ENCODE data around the gene HPS3. TPM values are rescaled to one million over a fixed set of nuclear protein-coding genes. Genes with fewer than 3 reads are reported as not detected.
"Not testable (repeated sequence)": the region's sequence is repeated elsewhere in the genome, so short reads cannot be mapped to it uniquely, and the experiment has no call there.

Gene HPS3
- total RNA-seq, 4 donors from 2014 or later = 23.0 to 27.9 (median 24.4) TPM

- Histone ChIP-seq H3K9me3 (no peaks in the 10 kb centered on the region), H3K36me3 (no peaks in the 10 kb centered on the region), H3K27me3 (no peaks in the 10 kb centered on the region), H3K4me1 (peaks cover 0 to 4% of the 10 kb centered on the region in 2 donors), H3K4me3 (replicated peaks in 1 of 3) (no peak overlapping the region), H3K27ac (no peak overlapping the region)
- intact Hi-C loops (cut with DNase I) = no loop called here
- WGBS, 2 donors = 75 to 80% methylated on average over 2 of the region's 2 CpGs
- no peak for DNase-seq
- TF ChIP-seq POLR2A (IDR thresholded peaks at IDR 0.05) (no peak), CTCF (IDR thresholded peaks at IDR 0.05) (no peak)
Observed at GRCh38 chr3:149188494-149188893, 59.1 kb downstream of the HPS3 start.

DNA sequence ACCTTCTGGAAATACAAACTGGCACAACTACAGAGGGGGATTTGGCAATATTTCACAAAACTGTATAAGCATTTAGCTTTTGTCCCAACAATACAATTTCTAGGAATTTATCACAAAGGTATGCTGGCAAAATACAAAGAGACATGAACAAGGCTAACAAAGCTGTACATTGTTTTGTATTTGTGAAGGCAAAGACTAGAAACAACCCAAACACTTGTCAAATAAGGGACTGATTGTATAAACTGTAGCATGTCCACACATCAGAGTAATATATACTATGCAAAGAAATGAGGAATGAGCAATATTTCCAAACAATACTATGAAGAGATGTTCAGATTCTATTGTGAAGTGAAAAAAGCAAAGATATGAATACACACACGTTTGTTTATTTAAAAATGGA lies 65.8 kb downstream of the HPS3 start:
- no peaks in the 10 kb centered on the region for H3K27me3 ChIP-seq
- H3K27ac ChIP-seq = no peak overlapping the region
- TF ChIP-seq POLR2A (IDR thresholded peaks at IDR 0.05) (no peak), CTCF (IDR thresholded peaks at IDR 0.05) (no peak)
- peaks cover 0 to 4% of the 10 kb centered on the region in 2 donors for H3K4me1 ChIP-seq
- DNase-seq = no peak
- no peaks in the 10 kb centered on the region for H3K36me3 ChIP-seq
- H3K9me3 ChIP-seq = no peaks in the 10 kb centered on the region
- 84 to 88% methylated on average over 1 of the region's 1 CpG for WGBS, 2 donors
- no peak overlapping the region for H3K4me3 ChIP-seq (replicated peaks in 1 of 3)
- intact Hi-C loops (cut with DNase I) = no loop called here

DNA sequence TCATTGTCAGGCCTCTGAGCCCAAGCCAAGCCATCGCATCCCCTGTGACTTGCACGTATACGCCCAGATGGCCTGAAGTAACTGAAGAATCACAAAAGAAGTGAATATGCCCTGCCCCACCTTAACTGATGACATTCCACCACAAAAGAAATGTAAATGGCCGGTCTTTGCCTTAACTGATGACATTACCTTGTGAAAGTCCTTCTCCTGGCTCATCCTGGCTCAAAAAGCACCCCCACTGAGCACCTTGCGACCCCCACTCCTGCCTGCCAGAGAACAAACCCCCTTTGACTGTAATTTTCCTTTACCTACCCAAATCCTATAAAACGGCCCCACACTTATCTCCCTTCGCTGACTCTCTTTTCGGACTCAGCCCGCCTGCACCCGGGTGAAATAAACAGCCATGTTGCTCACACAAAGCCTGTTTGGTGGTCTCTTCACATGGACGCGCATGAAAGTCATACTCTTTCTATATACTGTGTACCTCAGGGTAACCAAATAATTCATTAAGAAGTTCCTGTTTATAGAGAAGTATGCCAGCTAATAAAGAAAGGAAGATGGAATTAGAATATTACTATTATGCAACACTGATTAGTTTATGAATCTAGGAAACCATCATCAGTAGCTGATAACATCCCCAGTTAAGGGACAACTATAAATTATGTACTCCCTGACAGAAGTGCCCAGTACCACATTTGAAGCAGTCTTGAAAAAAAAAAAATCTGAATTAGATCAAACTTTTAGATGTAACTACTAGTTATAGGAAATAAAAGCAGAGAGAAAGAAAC lies 67.6 kb downstream of the HPS3 start:
- H3K4me3 ChIP-seq (replicated peaks in 1 of 3); H3K4me1 ChIP-seq; intact Hi-C loops (cut with DNase I); H3K9me3 ChIP-seq; H3K27ac ChIP-seq; H3K27me3 ChIP-seq; DNase-seq; H3K36me3 ChIP-seq: not testable (repeated sequence)
- WGBS, 2 donors = 87 to 89% methylated on average over 12 of the region's 12 CpGs

DNA sequence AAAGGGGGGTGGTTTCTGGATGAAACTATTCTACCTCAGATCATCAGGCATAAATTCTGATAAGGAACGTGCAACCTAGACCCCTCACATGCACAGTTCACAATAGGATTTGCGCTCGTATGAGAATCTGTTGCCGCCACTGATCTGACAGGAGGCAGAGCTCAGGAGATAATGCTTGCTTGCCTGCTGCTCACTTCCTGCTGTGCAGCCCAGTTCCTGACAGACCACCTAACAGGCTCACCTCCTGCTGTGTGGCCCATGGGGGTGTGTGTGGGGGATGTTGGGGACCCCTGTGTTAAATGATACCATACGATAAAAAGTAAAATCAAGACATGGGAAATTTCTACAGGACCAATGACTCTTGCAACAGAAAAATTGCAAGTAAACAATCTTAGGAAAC lies 68.2 kb downstream of the HPS3 start:
- Histone ChIP-seq H3K4me3 (replicated peaks in 1 of 3) (no peak overlapping the region), H3K27me3 (no peaks in the 10 kb centered on the region), H3K4me1 (no peaks in the 10 kb centered on the region), H3K27ac (no peak overlapping the region), H3K36me3 (no peaks in the 10 kb centered on the region), H3K9me3 (no peaks in the 10 kb centered on the region)
- intact Hi-C loops (cut with DNase I) = no loop called here
- no peak for TF ChIP-seq CTCF (IDR thresholded peaks at IDR 0.05)
- WGBS, 2 donors = 64 to 72% methylated on average over 5 of the region's 5 CpGs
- DNase-seq = no peak

DNA sequence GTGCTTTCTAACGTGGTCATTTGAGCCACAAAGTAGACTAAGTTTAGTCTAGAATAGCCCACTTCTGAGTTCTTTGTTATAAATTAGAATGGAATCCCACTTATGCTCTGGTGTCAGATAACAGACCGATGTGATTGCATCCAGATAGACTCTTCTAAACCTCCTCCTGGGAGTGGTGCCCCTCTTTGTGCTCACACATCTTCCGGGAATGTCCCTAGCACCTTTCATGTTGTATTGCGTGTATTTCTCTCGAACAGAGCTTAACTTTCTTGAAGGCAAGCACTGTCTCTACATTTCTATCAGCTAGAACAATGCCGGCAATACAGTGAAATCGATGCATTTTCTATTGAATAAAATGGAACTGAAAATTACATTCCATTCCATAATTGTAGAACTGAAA lies 69.2 kb downstream of the HPS3 start:
- 51 to 52% methylated on average over 7 of the region's 7 CpGs for WGBS, 2 donors
- DNase-seq = no peak
- Histone ChIP-seq H3K36me3 (no peaks in the 10 kb centered on the region), H3K27me3 (no peaks in the 10 kb centered on the region), H3K4me1 (no peaks in the 10 kb centered on the region), H3K4me3 (replicated peaks in 1 of 3) (no peak overlapping the region), H3K27ac (no peak overlapping the region), H3K9me3 (no peaks in the 10 kb centered on the region)
- intact Hi-C loops (cut with DNase I) = no loop called here
- TF ChIP-seq CTCF (IDR thresholded peaks at IDR 0.05) = no peak
- TF ChIP-seq POLR2A (IDR thresholded peaks at IDR 0.05) = no peak

All from thyroid gland (tissue), 4 donors.